Left ventricle myocardium inferior (tissue), 1 donor: Measurements from ENCODE around the gene LRRC45. TPM values are rescaled to one million over a fixed set of nuclear protein-coding genes. Genes with fewer than 3 reads are reported as not detected.
A peak's percentile ranks its signal among the peaks of the same experiment; 100 is the strongest.

Experiments
- DNase-seq: peaks from one replicate; pipeline ENCODE4 v3.0.0-alpha.2; 2020
- H3K27ac ChIP-seq: fragments of 200-600 bp; replicated peaks from 2 replicates; pipeline ENCODE4 v1.8.0; 2021
- H3K27me3 ChIP-seq: fragments of 200-600 bp; 2 replicates; pipeline ENCODE4 v1.8.0; 2021; ENCODE audit warnings: low read depth
- H3K36me3 ChIP-seq: fragments of 200-600 bp; 2 replicates; pipeline ENCODE4 v1.8.0; 2021
- H3K4me1 ChIP-seq: fragments of 200-600 bp; 2 replicates; pipeline ENCODE4 v1.8.0; 2021
- H3K4me3 ChIP-seq: fragments of 200-600 bp; 2 replicates; pipeline ENCODE4 v1.8.0; 2021; ENCODE audit warnings: mild to moderate bottlenecking, moderate library complexity
- H3K9me3 ChIP-seq: fragments of 200-600 bp; replicated peaks from 2 replicates; pipeline ENCODE4 v1.8.0; 2021
- intact Hi-C: fragments of 100-400 bp; cut with micrococcal nuclease; formaldehyde crosslinking; loops from one replicate; pipeline ENCODE4 v1.11.0; 2022
- total RNA-seq: library from RNA; stranded (reverse); fragmentation: NEBNext Ultra II Directional; extraction: Animal tissue kit (Norgen Biotek cat#: 25700); gene quantifications from one replicate; pipeline ENCODE4 v1.2.1, GENCODE V29; 2021
- TF ChIP-seq, protein P1 (sequence below): fragments of 200-600 bp; IDR thresholded peaks from 2 replicates; pipeline ENCODE4 v1.8.0; 2021; ENCODE audit warnings: antibody characterized with exemption, mild to moderate bottlenecking, borderline replicate concordance
- donor health status: DM: no; HTN: yes; CAD: no; lungs with severe emphysema.

Gene LRRC45
- total RNA-seq, 1 donor from 2014 or later, result 4.3 TPM

DNA sequence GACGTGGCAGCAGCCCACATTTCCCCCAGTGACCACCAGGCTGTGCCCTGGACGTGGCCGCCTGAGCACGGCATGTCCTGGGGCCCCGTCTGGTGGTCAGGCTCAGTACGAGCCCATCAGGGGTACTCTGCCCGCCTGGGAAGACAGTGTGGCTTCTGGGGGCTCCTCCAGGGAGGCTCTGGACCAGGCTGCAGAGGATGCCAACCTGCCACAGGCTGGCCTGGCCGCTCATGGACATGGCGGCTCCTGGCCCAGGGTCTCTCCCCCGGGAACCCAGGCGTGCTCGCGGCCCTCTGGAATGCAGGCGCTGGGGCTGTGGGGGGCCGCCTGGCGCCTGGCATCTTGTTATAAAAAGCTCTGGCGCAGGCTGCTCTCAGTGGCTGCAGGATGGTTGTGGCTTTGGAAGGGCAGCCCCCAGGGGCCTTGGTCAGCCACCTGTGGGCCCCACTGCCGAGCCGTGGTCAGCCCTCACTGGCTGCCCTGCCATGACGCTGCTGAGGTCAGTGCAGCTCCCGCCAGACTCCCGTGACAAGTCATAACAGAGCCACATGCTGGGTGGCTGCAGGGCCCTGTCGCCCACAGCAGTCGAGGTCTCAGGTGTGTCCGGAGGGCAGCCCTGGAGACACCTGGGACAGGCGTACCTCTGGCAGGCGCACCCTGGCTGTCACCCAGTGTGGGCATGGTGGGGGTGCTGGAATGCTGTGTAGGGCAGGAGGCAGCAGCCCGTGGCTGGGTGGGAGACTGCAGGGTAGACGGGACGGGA, 15.4 kb upstream of the LRRC45 start:
- DNase-seq, result no peak
- no peak overlapping the region for H3K27ac ChIP-seq
- intact Hi-C loops, result no loop called here
- peaks cover 62% of the 10 kb centered on the region for H3K4me1 ChIP-seq
- TF ChIP-seq, protein P1, sequence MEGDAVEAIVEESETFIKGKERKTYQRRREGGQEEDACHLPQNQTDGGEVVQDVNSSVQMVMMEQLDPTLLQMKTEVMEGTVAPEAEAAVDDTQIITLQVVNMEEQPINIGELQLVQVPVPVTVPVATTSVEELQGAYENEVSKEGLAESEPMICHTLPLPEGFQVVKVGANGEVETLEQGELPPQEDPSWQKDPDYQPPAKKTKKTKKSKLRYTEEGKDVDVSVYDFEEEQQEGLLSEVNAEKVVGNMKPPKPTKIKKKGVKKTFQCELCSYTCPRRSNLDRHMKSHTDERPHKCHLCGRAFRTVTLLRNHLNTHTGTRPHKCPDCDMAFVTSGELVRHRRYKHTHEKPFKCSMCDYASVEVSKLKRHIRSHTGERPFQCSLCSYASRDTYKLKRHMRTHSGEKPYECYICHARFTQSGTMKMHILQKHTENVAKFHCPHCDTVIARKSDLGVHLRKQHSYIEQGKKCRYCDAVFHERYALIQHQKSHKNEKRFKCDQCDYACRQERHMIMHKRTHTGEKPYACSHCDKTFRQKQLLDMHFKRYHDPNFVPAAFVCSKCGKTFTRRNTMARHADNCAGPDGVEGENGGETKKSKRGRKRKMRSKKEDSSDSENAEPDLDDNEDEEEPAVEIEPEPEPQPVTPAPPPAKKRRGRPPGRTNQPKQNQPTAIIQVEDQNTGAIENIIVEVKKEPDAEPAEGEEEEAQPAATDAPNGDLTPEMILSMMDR, result no peak
- H3K27me3 ChIP-seq, result no peaks in the 10 kb centered on the region
- no peaks in the 10 kb centered on the region for H3K9me3 ChIP-seq
- H3K4me3 ChIP-seq, result no peak overlapping the region
- H3K36me3 ChIP-seq, result no peaks in the 10 kb centered on the region

DNA sequence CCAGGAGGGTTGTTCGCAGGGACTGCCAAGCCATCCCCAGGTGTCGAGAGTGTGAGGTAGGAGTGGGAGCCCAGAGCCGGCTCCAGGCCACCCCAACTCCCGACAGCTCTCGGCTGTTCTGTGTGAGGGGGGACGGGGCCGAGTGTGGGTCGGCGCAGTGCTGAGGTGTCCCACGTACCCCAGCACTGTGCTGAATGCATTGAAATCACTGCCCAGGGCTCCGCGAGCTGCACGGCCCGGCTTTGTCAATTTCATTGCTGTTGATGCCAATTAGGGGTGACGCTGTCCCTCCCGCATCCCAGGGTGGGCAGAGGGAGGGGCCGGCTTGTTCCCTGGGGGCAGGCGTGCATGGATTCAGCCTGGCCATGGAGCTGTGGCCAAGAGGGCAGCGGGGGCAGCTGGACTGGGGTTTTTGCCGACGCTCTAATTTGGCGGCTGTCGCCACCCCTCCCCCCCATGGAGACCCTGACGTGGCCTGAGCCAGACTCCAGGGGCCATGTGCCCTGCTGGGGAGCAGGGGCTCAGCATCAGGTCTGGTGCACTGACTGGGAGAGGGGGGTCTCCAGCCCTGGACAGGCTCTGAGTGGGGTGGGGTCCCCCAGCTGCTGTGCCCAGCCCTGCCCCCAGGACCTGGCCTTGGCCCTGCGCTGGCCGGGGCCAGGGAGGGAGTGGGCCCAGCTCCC, 14.7 kb upstream of the LRRC45 start:
- intact Hi-C loops, result no loop called here
- Histone ChIP-seq H3K36me3 (no peaks in the 10 kb centered on the region), H3K4me1 (peaks cover 62% of the 10 kb centered on the region), H3K9me3 (no peaks in the 10 kb centered on the region), H3K27ac (no peak overlapping the region), H3K27me3 (no peaks in the 10 kb centered on the region), H3K4me3 (no peak overlapping the region)
- TF ChIP-seq, protein P1, result no peak
- DNase-seq, result no peak

DNA sequence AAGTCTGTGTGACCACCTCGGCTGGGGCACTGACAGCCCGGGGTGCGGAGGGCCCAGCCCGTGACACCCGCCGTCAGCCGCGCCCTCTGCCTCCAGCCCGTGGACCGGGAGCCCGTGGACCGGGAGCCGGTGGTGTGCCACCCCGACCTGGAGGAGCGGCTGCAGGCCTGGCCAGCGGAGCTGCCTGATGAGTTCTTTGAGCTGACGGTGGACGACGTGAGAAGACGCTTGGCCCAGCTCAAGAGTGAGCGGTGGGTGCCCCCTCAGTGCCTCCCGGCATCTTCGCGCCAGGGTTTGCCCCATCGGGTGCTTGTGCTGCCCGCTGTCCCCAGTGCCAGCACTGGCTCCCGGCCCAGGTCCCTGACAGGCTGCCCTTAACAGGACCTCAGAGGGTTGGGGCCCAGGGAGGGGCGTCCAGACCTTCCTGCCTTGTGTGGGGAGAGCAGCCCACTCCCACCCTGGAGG, 14.1 kb upstream of the LRRC45 start:
- DNase-seq, result peak; percentile 51
- TF ChIP-seq, protein P1, result no peak
- intact Hi-C loops, result no loop called here
- Histone ChIP-seq H3K4me3 (no peak overlapping the region), H3K4me1 (peaks cover 62% of the 10 kb centered on the region), H3K9me3 (no peaks in the 10 kb centered on the region), H3K36me3 (no peaks in the 10 kb centered on the region), H3K27me3 (no peaks in the 10 kb centered on the region), H3K27ac (no peak overlapping the region)

DNA sequence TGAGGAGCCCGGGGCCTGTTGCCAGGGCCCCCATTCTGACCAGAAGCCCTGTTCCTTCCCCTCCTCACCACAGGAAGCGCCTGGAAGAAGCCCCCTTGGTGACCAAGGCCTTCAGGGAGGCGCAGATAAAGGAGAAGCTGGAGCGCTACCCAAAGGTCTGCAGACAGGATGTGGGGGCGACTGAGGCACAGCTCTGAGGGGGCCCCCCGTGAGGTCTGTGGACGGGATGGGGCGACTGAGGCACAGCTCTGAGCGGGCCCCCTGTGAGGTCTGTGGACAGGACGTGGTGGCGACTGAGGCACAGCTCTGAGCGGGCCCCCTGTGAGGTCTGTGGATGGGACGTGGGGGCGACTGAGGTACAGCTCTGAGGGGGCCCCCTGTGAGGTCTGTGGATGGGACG, 13.7 kb upstream of the LRRC45 start:
- intact Hi-C loops, result no loop called here

More for the DNA sequence above, 13.7 kb upstream of the LRRC45 start:
- Histone ChIP-seq H3K36me3 (no peaks in the 10 kb centered on the region), H3K4me1 (peaks cover 64% of the 10 kb centered on the region), H3K4me3 (no peak overlapping the region), H3K27me3 (no peaks in the 10 kb centered on the region), H3K9me3 (no peaks in the 10 kb centered on the region), H3K27ac (no peak overlapping the region)
- TF ChIP-seq, protein P1, result no peak
- no peak for DNase-seq
